A673 (cell line): ENCODE results near the gene RNF148.

Source experiments
- CTCF ChIP-seq: fragments of 300-800, 200-600 bp; sonication (generic); conservative IDR thresholded peaks from 2 replicates; pipeline ENCODE4 v1.5.1; 2017; ENCODE audit warnings: low read depth, mild to moderate bottlenecking, antibody characterized with exemption, low read length, moderate library complexity, mixed read lengths
- EZH2 ChIP-seq: fragments of 200-600 bp; sonication (generic); IDR thresholded peaks from 2 replicates; pipeline ENCODE4 v1.6.1; 2017; ENCODE audit warnings: borderline replicate concordance, low read depth, mild to moderate bottlenecking, mixed read lengths, antibody characterized with exemption, low read length; ENCODE audit not compliant: poor library complexity, severe bottlenecking

GRCh38 chr7:122726881-122727280 is 24.2 kb upstream of the RNF148 start:
- no peak for TF ChIP-seq CTCF
- TF ChIP-seq EZH2: no peak
